Retinal pigment epithelial cell (primary cell): ENCODE results near the gene CYP2B6.
"Not testable (repeated sequence)": the region's sequence is repeated elsewhere in the genome, so short reads cannot be mapped to it uniquely, and the experiment has no call there.

Experiments
- DNase-seq: peaks from one replicate; pipeline ENCODE4 v3.0.0-alpha.2; 2010; ENCODE audit warnings: low read depth
- H3K4me3 ChIP-seq: 2 replicates; pipeline ENCODE4 v1.5.1; 2011; ENCODE audit warnings: mild to moderate bottlenecking, low read length, control low read depth, moderate library complexity
- TF ChIP-seq, protein P1 (sequence below): conservative IDR thresholded peaks from 2 replicates; pipeline ENCODE4 v1.5.1; 2011; ENCODE audit warnings: low read depth, low read length, control low read depth, inconsistent platforms

CYP2B6 gene

DNA sequence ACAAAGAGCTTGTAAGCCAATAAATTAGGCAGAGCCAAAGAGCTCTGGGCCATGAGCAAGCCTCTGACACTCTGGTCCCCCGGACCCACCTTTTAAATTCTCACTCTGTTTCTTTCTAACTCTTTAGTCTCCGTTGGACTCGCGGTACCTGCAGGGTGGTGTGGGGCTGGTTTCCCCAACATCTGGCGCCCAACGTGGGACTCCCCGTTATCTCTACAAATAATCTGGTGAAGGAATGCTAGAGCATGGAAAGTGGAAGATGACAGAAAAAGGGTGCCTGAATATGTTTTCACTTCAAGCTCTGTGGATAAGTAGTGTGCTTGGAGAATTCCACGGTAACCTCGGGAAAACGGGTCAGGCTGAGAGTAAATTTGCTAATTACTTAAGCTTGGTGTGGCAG, 36.5 kb upstream of the CYP2B6 start:
- H3K4me3 ChIP-seq: no peak overlapping the region
- no peak for DNase-seq
- TF ChIP-seq, protein P1, sequence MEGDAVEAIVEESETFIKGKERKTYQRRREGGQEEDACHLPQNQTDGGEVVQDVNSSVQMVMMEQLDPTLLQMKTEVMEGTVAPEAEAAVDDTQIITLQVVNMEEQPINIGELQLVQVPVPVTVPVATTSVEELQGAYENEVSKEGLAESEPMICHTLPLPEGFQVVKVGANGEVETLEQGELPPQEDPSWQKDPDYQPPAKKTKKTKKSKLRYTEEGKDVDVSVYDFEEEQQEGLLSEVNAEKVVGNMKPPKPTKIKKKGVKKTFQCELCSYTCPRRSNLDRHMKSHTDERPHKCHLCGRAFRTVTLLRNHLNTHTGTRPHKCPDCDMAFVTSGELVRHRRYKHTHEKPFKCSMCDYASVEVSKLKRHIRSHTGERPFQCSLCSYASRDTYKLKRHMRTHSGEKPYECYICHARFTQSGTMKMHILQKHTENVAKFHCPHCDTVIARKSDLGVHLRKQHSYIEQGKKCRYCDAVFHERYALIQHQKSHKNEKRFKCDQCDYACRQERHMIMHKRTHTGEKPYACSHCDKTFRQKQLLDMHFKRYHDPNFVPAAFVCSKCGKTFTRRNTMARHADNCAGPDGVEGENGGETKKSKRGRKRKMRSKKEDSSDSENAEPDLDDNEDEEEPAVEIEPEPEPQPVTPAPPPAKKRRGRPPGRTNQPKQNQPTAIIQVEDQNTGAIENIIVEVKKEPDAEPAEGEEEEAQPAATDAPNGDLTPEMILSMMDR: no peak

DNA sequence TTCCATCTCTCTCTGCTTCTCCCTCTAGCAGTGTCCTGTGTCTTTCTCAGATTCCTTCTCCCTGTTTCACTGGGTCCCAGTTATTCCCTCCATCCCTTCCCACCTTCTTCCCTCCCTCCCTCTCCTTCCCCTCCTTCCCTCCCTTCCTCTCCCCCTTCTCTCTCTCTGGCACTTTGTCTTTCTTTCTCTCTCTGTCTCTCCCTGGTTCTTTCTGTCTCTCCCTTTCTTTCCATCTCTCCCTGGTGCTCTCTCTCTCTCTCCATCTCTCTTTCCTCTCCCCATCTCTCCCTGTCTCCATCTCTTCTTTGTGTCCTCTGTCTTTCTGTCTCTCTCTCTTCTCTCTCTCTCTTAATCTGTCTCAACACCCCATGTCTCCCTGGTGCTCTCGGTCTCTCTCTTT, 31.7 kb upstream of the CYP2B6 start:
- TF ChIP-seq, protein P1: no peak
- no peak for DNase-seq

DNA sequence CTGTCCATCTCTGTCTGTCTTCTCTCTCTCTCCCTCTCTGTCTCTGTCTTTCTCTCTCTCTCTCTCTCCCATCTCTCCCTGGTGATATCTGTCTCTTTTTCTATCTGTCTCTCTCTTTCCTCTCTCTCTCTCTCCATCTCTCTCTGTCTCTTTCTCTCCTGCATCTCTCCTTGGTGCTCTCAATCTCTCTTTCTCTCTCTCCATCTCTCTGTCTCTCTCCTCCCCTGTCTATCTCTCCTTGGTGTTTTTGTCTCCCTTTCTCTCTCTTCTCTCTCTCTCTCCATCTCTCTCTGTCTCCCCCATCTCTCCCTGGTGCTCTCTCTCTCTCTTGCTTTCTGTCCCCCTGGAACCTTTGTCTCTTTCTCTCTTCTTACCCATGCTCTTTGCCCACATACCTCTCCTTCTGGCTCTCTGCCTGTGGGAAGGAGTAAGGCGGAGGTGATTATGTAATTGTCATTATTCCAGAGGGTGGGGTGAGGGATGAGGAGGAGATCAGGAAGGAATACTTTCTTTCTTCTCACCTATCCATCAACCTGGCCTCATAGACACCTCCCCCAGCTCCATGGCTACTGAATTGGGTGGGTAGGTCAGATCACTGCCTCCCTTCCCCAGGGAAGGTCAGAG, 30.9 kb upstream of the CYP2B6 start:
- DNase-seq: no peak
- TF ChIP-seq, protein P1: no peak
- H3K4me3 ChIP-seq: no peak overlapping the region

More for the DNA sequence above, 31.7 kb upstream of the CYP2B6 start:
- no peak overlapping the region for H3K4me3 ChIP-seq

DNA sequence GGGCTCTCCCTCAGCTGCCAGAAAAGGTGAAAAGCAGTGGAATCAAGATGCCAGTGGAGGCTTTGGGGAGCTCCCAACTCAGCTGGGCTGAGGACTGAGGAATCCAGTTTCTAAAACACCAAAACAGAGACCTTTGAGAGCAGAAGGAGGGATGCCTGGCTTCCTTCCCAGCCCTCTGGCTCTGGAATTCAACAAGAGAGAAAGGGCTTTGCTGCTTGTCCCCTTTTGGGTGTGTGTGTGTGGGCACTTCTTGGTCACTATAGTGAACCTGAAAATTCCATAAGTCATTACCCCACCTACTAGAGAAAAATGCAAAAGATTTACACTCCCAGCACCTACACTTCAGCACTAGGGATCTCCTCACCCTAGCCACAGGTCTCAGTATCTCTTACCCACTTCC, 30.3 kb upstream of the CYP2B6 start:
- H3K4me3 ChIP-seq: no peak overlapping the region
- TF ChIP-seq, protein P1: no peak
- no peak for DNase-seq

DNA sequence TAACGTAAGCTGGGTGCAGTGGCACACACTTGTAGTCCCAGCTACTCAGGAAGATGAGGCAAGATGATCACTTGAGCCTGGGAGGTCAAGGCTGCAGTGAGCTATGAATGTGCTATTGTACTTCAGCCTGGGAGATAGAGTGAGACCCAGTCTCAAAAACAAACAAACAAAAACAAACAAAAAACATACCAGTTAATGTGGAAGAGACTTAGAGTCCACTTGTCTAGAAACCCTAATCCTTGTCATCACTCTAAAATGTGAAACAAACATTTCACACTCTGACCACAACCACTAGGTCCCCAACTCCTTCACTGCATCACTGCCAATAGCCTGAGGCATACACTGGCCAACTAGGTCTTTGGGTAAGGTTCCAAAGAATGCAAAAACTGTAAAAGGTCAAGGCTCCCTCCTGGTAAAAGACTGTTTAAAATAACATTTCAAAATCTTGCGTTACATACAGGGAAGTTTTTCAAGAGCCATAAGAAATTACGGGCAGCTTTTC, 28.6 kb upstream of the CYP2B6 start:
- no peak overlapping the region for H3K4me3 ChIP-seq
- TF ChIP-seq, protein P1: no peak
- DNase-seq: no peak

DNA sequence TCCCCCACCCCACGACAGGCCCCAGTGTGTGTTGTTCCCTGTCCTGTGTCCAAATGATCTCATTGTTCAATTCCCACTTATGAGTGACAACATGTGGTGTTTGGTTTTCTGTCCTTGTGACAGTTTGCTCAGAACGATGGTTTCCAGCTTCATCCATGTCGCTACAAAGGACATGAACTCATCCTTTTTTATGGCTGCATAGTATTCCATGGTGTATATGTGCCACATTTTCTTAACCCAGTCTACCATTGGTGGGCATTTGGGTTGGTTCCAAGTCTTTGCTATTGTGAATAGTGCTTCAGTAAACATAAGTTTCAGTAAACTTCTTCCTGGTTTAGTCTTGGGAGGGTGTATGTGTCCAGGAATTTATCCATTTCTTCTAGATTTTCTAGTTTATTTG, 26.7 kb upstream of the CYP2B6 start:
- not testable (repeated sequence) for H3K4me3 ChIP-seq, DNase-seq

DNA sequence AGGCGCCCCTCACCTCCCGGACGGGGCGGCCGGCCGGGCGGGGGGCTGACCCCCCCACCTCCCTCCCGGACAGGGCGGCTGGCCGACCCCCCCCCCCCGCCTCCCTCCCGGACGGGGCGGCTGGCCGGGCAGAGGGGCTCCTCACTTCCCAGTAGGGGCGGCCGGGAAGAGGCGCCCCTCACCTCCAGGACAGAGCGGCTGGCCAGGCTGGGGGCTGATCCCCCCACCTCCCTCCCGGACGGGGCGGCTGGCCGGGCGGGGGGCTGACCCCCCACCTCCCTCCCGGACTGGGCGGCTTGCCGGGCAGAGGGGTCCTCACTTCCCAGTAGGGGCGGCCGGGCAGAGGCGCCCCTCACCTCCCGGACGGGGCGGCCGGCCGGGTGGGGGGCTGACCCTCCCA, 25.7 kb upstream of the CYP2B6 start:
- not testable (repeated sequence) for H3K4me3 ChIP-seq, DNase-seq

DNA sequence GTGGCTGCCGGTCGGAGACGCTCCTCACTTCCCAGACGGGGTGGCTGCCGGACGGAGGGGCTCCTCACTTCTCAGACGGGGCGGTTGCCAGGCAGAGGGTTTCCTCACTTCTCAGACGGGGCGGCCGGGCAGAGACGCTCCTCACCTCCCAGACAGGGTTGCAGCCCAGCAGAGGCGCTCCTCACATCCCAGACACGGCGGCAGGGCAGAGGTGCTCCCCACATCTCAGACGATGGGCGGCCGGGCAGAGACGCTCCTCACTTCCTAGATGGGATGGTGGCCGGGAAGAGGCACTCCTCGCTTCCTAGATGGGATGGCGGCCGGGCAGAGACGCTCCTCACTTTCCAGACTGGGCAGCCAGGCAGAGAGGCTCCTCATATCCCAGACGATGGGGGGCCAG, 24.5 kb upstream of the CYP2B6 start:
- H3K4me3 ChIP-seq, DNase-seq: not testable (repeated sequence)

DNA sequence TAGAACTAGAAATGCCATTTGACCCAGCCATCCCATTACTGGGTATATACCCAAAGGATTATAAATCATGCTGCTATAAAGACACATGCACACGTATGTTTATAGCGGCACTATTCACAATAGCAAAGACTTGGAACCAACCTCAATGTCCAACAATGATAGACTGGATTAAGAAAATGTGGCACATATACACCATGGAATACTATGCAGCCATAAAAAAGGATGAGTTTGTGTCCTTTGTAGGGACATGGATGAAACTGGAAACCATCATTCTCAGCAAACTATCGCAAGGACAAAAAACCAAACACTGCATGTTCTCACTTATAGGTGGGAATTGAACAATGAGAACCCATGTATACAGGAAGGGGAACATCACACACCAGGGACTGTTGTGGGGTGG, 23.0 kb upstream of the CYP2B6 start:
- H3K4me3 ChIP-seq, DNase-seq: not testable (repeated sequence)

DNA sequence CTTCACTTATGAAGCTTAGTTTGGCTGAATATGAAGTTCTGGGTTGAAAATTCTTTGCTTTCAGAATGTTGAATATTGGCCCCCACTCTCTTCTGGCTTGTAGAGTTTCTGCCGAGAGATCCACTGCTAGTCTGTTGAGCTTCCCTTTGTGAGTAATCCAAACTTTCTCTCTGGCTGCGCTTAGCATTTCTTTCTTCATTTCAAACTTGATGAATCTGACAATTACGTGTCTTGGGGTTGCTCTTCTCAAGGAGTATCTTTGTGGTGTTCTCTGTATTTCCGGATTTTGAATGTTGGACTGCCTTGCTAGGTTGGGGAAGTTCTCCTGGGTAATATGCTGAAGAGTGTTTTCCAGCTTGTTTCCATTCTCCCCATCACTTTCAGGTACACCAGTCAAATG, 21.4 kb upstream of the CYP2B6 start:
- not testable (repeated sequence) for H3K4me3 ChIP-seq, DNase-seq

DNA sequence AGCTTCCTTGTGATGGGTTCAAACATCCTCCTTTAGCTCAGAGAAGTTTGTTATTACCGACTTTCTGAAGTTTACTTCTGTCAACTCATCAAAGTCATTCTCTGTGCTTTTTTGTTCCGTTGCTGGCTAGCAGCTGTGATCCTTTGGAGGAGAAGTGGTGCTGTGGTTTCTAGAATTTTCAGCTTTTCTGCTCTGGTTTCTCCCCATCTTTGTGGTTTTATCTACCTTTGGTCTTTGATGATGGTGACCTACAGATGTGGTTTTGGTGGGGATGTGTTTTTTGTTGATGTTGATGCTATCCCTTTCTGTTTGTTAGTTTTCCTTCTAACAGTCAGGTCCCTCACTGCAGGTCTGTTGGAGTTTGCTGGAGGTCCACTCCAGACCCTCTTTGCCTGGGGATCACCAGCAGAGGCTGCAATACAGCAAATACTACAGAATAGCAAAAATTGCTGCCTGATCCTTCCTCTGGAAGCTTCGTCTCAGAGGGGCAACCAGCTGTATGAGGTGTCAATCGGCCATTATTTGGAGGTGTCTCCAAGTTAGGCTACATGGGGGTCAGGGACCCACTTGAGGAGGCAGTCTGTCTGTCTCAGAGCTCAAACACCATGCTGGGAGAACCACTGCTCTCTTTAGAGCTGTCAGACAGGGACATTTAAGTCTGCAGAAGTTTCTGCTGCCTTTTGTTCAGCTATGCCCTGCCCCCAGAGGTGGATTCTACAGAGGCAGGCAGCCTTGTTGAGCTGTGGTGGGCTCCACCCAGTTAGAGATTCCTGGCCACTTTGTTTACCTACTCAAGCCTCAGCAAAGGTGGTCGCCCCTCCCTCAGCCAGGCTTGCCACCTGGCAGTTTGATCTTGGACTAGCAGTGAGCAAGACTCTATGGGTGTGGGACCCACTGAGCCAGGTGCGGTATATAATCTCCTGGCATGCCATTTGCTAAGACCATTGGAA, 20.4 kb upstream of the CYP2B6 start:
- not testable (repeated sequence) for DNase-seq, H3K4me3 ChIP-seq
